DND-41 (cell line): Measurements from ENCODE around the gene DUSP28.

Experiments
- EZH2 ChIP-seq: IDR thresholded peaks from 3 replicates; pipeline ENCODE4 v1.6.1; 2012; ENCODE audit warnings: borderline replicate concordance, low read depth, mild to moderate bottlenecking, moderate library complexity, low read length, inconsistent platforms; ENCODE audit not compliant: severe bottlenecking
- TF ChIP-seq, protein P1 (sequence below): IDR thresholded peaks from 2 replicates; pipeline ENCODE4 v1.5.1; 2012; ENCODE audit warnings: borderline replicate concordance, low read length, moderate library complexity, mild to moderate bottlenecking; ENCODE audit not compliant: poor library complexity, severe bottlenecking; ENCODE audit errors: extremely low read depth

DNA sequence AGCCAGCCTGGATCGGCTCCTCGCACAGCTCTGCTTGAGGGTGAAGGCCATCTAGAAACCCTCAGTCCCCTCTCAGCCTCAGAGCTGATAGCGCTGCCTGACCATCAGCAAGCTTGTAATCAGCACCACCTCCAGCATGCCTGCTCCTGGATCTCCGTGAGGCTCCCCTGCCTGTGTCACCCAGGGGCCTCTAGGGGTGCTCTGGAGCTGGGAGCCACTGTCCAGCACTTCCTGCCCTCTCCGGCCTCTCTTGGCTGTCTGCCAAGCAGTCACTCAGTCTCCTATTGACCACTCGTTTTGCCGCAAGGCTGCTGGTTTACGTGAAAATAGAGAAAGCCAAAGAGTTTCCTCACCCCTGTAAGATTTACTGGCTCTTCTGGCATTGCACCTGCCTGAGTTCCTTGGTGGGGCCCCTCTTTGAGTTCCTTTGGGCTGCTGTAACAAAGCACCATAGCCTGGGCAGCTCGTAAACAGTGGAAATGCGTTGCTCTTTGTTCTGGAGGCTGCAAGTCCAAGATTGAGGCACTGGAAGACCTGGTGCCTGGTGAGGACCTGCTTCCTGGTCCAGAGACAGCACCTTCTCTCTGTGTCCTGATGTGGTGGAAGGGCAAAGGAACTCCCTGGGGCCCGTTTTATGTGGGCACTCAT, 44.3 kb downstream of the DUSP28 start:
- TF ChIP-seq, protein P1, sequence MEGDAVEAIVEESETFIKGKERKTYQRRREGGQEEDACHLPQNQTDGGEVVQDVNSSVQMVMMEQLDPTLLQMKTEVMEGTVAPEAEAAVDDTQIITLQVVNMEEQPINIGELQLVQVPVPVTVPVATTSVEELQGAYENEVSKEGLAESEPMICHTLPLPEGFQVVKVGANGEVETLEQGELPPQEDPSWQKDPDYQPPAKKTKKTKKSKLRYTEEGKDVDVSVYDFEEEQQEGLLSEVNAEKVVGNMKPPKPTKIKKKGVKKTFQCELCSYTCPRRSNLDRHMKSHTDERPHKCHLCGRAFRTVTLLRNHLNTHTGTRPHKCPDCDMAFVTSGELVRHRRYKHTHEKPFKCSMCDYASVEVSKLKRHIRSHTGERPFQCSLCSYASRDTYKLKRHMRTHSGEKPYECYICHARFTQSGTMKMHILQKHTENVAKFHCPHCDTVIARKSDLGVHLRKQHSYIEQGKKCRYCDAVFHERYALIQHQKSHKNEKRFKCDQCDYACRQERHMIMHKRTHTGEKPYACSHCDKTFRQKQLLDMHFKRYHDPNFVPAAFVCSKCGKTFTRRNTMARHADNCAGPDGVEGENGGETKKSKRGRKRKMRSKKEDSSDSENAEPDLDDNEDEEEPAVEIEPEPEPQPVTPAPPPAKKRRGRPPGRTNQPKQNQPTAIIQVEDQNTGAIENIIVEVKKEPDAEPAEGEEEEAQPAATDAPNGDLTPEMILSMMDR: peak; percentile 28
- no peak for TF ChIP-seq EZH2
